Fibroblast of peridontal ligament (primary cell): ENCODE measurements around the gene TUBA3C.

ENCODE experiments used
- DNase-seq: peaks from one replicate; pipeline ENCODE4 v3.0.0-alpha.2; 2010; ENCODE audit errors: extremely low read depth

Gene TUBA3C

GRCh38 chr13:19161308-19161707, 20.3 kb downstream of the TUBA3C start:
- DNase-seq = no peak

GRCh38 chr13:19159761-19160420, 21.7 kb downstream of the TUBA3C start:
- DNase-seq = no peak

DNA sequence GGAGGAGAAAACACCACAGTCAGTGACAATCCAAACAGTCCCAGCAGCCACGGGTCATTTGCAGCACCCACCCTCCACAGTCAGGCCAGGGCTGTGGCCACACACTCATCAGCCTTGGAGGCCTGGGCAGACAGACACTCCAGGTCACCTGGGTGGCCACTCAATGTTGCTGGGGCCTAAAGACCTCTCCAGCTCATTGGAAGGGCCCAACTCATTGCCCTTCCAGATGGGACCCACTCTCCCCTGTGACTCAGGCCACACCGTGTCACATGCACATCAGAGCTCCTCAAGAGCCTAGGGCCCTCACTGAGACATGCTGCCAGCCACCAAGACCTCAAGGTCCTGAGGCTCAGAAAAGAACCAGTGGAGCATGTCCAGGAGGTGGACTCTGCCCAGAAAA, 22.4 kb downstream of the TUBA3C start:
- no peak for DNase-seq

- no peak for DNase-seq
Measured at GRCh38 chr13:19158526-19159174, 23.0 kb downstream of the TUBA3C start.

- no peak for DNase-seq
Measured at GRCh38 chr13:19158006-19158405, 23.6 kb downstream of the TUBA3C start.

- no peak for DNase-seq
Measured at GRCh38 chr13:19157461-19157860, 24.2 kb downstream of the TUBA3C start.

DNA sequence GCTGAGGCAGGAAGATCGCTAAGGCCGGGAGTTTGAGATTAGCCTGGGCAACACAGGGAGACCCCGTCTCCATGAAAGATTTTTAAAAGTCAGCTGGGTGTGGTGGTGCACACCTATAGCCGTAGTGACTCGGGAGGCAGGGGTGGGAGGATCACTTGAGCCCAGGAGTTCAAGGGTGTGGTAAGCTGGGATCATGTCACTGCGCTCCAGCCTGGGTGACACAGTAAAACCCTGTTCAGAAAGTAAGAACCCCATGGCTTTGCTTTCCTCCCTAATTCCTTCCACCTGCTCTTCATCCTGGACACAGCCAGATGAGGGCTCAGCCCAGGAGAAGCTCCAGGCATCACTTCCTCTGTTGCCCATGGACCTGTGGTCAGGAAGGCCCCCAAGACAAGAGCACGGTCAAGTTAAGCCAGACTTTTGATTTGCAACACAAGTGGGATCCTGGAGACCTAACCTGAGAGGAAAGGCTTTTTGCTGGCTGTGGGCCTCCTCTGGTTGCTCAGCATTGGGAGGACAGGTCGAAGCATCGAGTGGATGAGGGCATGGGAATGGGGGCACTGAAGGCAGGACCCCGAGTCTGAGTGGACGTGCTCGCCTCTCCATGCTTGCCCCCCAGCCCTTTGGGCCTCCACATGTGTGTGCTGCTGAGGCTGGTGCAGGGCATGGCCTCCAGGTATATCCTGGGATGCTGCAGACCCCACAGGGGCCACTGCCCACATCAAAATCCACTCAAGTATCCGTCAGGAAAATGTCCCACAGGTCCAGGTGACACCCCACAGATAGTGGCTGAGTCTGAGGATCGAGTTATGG, 25.4 kb downstream of the TUBA3C start:
- DNase-seq = no peak

GRCh38 chr13:19155321-19155861, 26.2 kb downstream of the TUBA3C start:
- no peak for DNase-seq

GRCh38 chr13:19154843-19155242, 26.8 kb downstream of the TUBA3C start:
- DNase-seq = no peak

GRCh38 chr13:19153782-19154450, 27.7 kb downstream of the TUBA3C start:
- no peak for DNase-seq

GRCh38 chr13:19152403-19152802, 29.2 kb downstream of the TUBA3C start:
- DNase-seq = no peak

DNA sequence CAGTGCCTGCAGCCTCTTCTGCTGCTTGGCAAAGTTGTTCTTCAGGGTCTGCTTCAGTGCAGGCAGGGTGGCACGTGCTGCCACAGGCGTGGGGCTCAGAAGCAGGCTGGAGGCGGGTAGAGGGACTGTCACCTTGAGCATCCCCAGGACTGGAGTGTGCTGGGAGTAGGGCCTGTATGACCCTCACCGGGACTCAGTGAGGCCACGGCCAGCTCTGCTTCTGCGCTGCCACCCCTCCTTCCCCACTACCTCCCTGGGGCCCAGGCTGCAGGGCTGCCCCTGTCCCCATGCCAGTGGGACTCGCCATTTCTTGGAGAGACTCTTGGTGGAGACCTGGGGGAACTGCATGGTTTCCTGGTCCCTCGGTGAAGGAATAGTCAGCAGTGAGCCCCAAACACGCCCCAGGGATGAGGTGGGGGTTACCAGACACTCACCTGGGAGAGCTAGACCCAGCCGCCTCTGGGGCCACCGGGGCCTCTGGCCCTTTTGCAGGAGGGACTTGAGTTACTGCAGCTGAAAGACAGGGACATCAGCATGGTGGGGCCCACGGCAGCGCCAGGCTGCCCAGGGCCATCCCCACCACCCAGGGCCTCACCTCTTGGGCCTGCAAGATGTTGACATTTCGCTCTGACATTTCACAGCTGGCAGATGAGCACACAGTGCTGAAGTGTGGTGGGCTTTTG, 29.9 kb downstream of the TUBA3C start:
- no peak for DNase-seq

- no peak for DNase-seq
Measured at GRCh38 chr13:19150712-19151228, 30.9 kb downstream of the TUBA3C start.

DNA sequence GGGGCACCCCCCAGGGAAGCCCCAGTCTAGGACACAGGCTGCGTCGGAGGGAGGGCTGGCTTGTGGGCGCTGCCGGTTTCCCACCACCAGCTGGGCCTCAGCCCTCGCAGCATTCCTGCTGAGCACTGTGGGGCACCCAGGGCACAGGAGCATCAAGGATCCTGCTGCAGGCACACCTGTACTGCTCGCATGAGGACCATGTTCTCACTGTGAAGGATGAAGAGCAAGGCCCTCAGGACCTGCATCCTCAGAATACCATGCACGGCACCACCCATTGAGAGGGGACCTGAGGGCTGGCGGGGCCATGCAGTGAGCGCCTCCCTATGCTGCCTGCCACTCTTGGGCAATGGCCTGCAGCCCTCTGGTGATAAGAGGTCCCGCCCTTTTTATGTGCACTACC, 31.4 kb downstream of the TUBA3C start:
- no peak for DNase-seq

DNA sequence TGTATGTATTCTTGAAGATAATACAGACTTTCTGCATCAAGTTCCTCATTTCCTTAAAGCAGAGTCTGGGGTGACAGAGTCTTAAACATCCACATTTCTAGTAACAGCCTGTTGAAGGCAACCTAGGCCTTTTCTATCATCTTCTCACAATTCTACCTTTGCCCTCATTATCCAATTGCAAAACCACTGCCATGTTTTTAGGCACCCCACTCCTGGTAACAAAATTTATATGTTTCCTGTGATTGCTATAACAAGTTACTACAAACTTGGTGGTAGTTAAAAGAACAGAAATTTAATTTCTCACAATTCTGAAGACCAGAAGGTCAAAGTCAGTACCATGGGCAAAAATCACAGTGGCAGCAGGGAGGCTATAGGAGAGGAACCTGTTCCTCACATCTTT, 33.1 kb downstream of the TUBA3C start:
- DNase-seq = no peak
